Caco-2 (cell line): ENCODE data around the gene CPD. TPM values are rescaled to one million over a fixed set of nuclear protein-coding genes. Genes with fewer than 3 reads are reported as not detected.

Experiments used
- BruUV-seq: library from RNA; stranded (reverse); fragments of 400-500 nt; replicated peaks from 2 replicates; lab custom pipeline; 2021; lab: Mats Ljungman, UMichigan
- CTCF ChIA-PET: fragments of 300-600 bp; sonication (Branson Sonifier 250); formaldehyde crosslinking; loops from one replicate; lab custom pipeline; 2022; ENCODE audit warnings: antibody characterized with exemption; lab: Charles Lee
- POLR2A ChIA-PET: fragments of 300-600 bp; sonication (Branson Sonifier 250); formaldehyde crosslinking; loops from one replicate; lab custom pipeline; 2022; ENCODE audit warnings: antibody characterized with exemption; lab: Charles Lee
- DNase-seq, 2 experiments: peaks; one replicate each; pipeline versions ENCODE4 v3.0.0 to v3.0.0-alpha.2; 2020 to 2022
- H3K27me3 ChIP-seq: replicated peaks from 2 replicates; pipeline ENCODE4 v1.6.0; 2011; ENCODE audit warnings: low read length; ENCODE audit not compliant: control insufficient read depth, insufficient read depth
- H3K36me3 ChIP-seq: 2 replicates; pipeline ENCODE4 v1.5.1; 2011; ENCODE audit warnings: low read length; ENCODE audit not compliant: control insufficient read depth, insufficient read depth
- H3K4me1 ChIP-seq: fragments of 250-450 bp; sonication (Bioruptor Pico); 2 replicates; pipeline ENCODE4 v1.5.1; 2020; ENCODE audit warnings: mild to moderate bottlenecking
- H3K4me3 ChIP-seq: 2 replicates; pipeline ENCODE4 v1.5.1; 2011; ENCODE audit warnings: low read depth, mild to moderate bottlenecking, control low read depth, low read length
- H3K9me3 ChIP-seq: fragments of 250-450 bp; sonication (Bioruptor Pico); 2 replicates; pipeline ENCODE4 v1.5.1; 2020; ENCODE audit warnings: mild to moderate bottlenecking, moderate library complexity
- H3K27ac Mint-ChIP-seq: one replicate; pipeline ENCODE4 v1.8.0; 2022; ENCODE audit warnings: mixed read lengths; ENCODE audit not compliant: unreplicated experiment
- H3K27me3 Mint-ChIP-seq: one replicate; pipeline ENCODE4 v1.8.0; 2022; ENCODE audit warnings: mixed read lengths; ENCODE audit not compliant: insufficient read depth, unreplicated experiment
- H3K36me3 Mint-ChIP-seq: one replicate; pipeline ENCODE4 v1.8.0; 2022; ENCODE audit warnings: mild to moderate bottlenecking, mixed read lengths; ENCODE audit not compliant: insufficient read depth, unreplicated experiment
- H3K4me1 Mint-ChIP-seq: one replicate; pipeline ENCODE4 v1.8.0; 2022; ENCODE audit warnings: low read depth, mixed read lengths; ENCODE audit not compliant: unreplicated experiment
- H3K4me3 Mint-ChIP-seq: one replicate; pipeline ENCODE4 v1.8.0; 2022; ENCODE audit warnings: mild to moderate bottlenecking, moderate library complexity, mixed read lengths; ENCODE audit not compliant: unreplicated experiment
- H3K9me3 Mint-ChIP-seq: one replicate; pipeline ENCODE4 v1.8.0; 2022; ENCODE audit warnings: mixed read lengths; ENCODE audit not compliant: unreplicated experiment
- CTCF ChIP-seq, 2 experiments: fragments of 200-600 bp in 1 of 2; IDR thresholded peaks; 1 replicate in 1 of 2; 2 replicates in 1 of 2; pipeline versions ENCODE4 v1.5.1 to v1.8.0; 2011 to 2022; ENCODE audit warnings: antibody characterized with exemption in 1 of 2, control low read depth in 1 of 2, inconsistent platforms in 1 of 2, low read depth in 1 of 2, low read length in 1 of 2, mild to moderate bottlenecking in 1 of 2, moderate library complexity in 1 of 2; ENCODE audit not compliant: insufficient read depth in 1 of 2, severe bottlenecking in 1 of 2, unreplicated experiment in 1 of 2
- intact Hi-C: fragments of 100-400 bp; cut with micrococcal nuclease; formaldehyde crosslinking; loops from one replicate; pipeline ENCODE4 v1.10.0; 2022; ENCODE audit not compliant: unreplicated experiment
- total RNA-seq: library from RNA; stranded (reverse); gene quantifications from 2 replicates; pipeline ENCODE4 v1.2.3, GENCODE V29; 2022

The CPD gene
- total RNA-seq, 1 experiment from 2014 or later, result 127 TPM

GRCh38 chr17:30334421-30334820 is 44.3 kb upstream of the CPD start:
- peaks cover 45% of the 10 kb centered on the region for H3K4me1 Mint-ChIP-seq
- H3K9me3 ChIP-seq, result no peaks in the 10 kb centered on the region
- ChIA-PET POLR2A (interaction anchor here (0.6 kb wide), 1 partner anchor 43 kb away, joined by 4 read pairs; the partner anchor contains the start of gene BLMH), CTCF (no interaction called here)
- H3K4me3 ChIP-seq, result no peak overlapping the region
- no peaks in the 10 kb centered on the region for H3K27me3 Mint-ChIP-seq
- intact Hi-C loops, result no loop called here
- no peaks in the 10 kb centered on the region for H3K36me3 ChIP-seq
- BruUV-seq, result no TSS peak
- TF ChIP-seq CTCF (IDR thresholded peaks at IDR 0.05; ENCODE audit: insufficient read depth in 1 of 2, low read depth in 1 of 2, low read length in 1 of 2, severe bottlenecking in 1 of 2, unreplicated experiment in 1 of 2), result no peak
- no peaks in the 10 kb centered on the region for H3K9me3 Mint-ChIP-seq
- H3K27me3 ChIP-seq, result no peaks in the 10 kb centered on the region
- peaks cover 45% of the 10 kb centered on the region for H3K4me1 ChIP-seq
- no peaks in the 10 kb centered on the region for H3K36me3 Mint-ChIP-seq
- no peak overlapping the region for H3K4me3 Mint-ChIP-seq
- no peak overlapping the region for H3K27ac Mint-ChIP-seq
- no peak for DNase-seq

GRCh38 chr17:30336369-30337171 is 42.2 kb upstream of the CPD start:
- Mint-ChIP-seq H3K27ac (peak overlapping the region; percentile 78), H3K4me1 (peaks cover 57% of the 10 kb centered on the region), H3K4me3 (peak overlapping the region; percentile 48), H3K9me3 (no peaks in the 10 kb centered on the region), H3K27me3 (no peaks in the 10 kb centered on the region), H3K36me3 (no peaks in the 10 kb centered on the region)
- intact Hi-C loops, result loop anchor here (1.0 to 5.0 kb wide), 6 partner anchors 37 to 232 kb away; no protein-coding TSS in a partner anchor
- ChIA-PET CTCF (interaction anchor here (0.6 to 2.3 kb wide), 19 partner anchors 8 to 310 kb away, joined by 3 to 39 read pairs (median 4); partner anchors contain the start of genes BLMH and SLC6A4), POLR2A (interaction anchor here (0.6 to 1.4 kb wide), 3 partner anchors 45 to 206 kb away, joined by 3 to 5 read pairs (median 3); partner anchors contain the start of gene BLMH)
- peak; percentile 60 to 92 for TF ChIP-seq CTCF (IDR thresholded peaks at IDR 0.05; ENCODE audit: insufficient read depth in 1 of 2, low read depth in 1 of 2, low read length in 1 of 2, severe bottlenecking in 1 of 2, unreplicated experiment in 1 of 2)
- Histone ChIP-seq H3K27me3 (no peaks in the 10 kb centered on the region), H3K36me3 (no peaks in the 10 kb centered on the region), H3K4me3 (no peak overlapping the region), H3K4me1 (peaks cover 56% of the 10 kb centered on the region), H3K9me3 (no peaks in the 10 kb centered on the region)
- DNase-seq, result peak; percentile 82 to 85
- no TSS peak for BruUV-seq

GRCh38 chr17:30337393-30337999 is 41.2 kb upstream of the CPD start:
- peak; percentile 39 to 72 for DNase-seq
- Mint-ChIP-seq H3K9me3 (no peaks in the 10 kb centered on the region), H3K36me3 (no peaks in the 10 kb centered on the region), H3K27ac (peak overlapping the region; percentile 78), H3K4me1 (peaks cover 49% of the 10 kb centered on the region), H3K27me3 (no peaks in the 10 kb centered on the region), H3K4me3 (peak overlapping the region; percentile 48)
- Histone ChIP-seq H3K9me3 (no peaks in the 10 kb centered on the region), H3K4me3 (no peak overlapping the region), H3K4me1 (peaks cover 48% of the 10 kb centered on the region), H3K36me3 (no peaks in the 10 kb centered on the region), H3K27me3 (no peaks in the 10 kb centered on the region)
- BruUV-seq, result no TSS peak
- intact Hi-C loops, result loop anchor here (5.0 kb wide), 1 partner anchor 145 kb away; no protein-coding TSS in a partner anchor
- CTCF ChIA-PET, result interaction anchor here (0.5 to 2.3 kb wide), 10 partner anchors 10 to 233 kb away, joined by 3 to 39 read pairs (median 8); partner anchors contain the start of genes BLMH and SLC6A4
- POLR2A ChIA-PET, result interaction anchor here (0.5 to 1.4 kb wide), 3 partner anchors 11 to 46 kb away, joined by 4 to 11 read pairs (median 5); partner anchors contain the start of gene BLMH
- no peak for TF ChIP-seq CTCF (IDR thresholded peaks at IDR 0.05; ENCODE audit: insufficient read depth in 1 of 2, low read depth in 1 of 2, low read length in 1 of 2, severe bottlenecking in 1 of 2, unreplicated experiment in 1 of 2)
